ENCODE results near the gene GRM5.
"Not testable (repeated sequence)": the region's sequence is repeated elsewhere in the genome, so short reads cannot be mapped to it uniquely, and the experiment has no call there.

The GRM5 gene

GRCh38 chr11:88950975-88951374 lies 114.8 kb downstream of the GRM5 start:
- Histone ChIP-seq H3K27me3 (replicated peaks; ENCODE audit: control insufficient read depth, insufficient read depth, low read length) (no peaks in the 10 kb centered on the region), H3K36me3 (ENCODE audit: control insufficient read depth, insufficient read depth, low read length) (no peaks in the 10 kb centered on the region), H3K4me3 (replicated peaks; ENCODE audit: low read depth, low read length) (no peak overlapping the region)
- DNase-seq (ENCODE audit: extremely low read depth, insufficient read length), result no peak
- TF ChIP-seq CTCF (IDR thresholded peaks at IDR 0.05; ENCODE audit: insufficient read depth, low read length, poor library complexity, severe bottlenecking), result no peak

- not testable (repeated sequence) for H3K36me3 ChIP-seq (ENCODE audit: control insufficient read depth, insufficient read depth, low read length); DNase-seq (ENCODE audit: extremely low read depth, insufficient read length); H3K4me3 ChIP-seq (replicated peaks; ENCODE audit: low read depth, low read length); H3K27me3 ChIP-seq (replicated peaks; ENCODE audit: control insufficient read depth, insufficient read depth, low read length)
These were observed 116.9 kb downstream of the GRM5 start for GRCh38 chr11:88948908-88949307.

GRCh38 chr11:88947843-88948572 lies 117.8 kb downstream of the GRM5 start:
- DNase-seq (ENCODE audit: extremely low read depth, insufficient read length), result peak; percentile 5
- not testable (repeated sequence) for H3K27me3 ChIP-seq (replicated peaks; ENCODE audit: control insufficient read depth, insufficient read depth, low read length); H3K4me3 ChIP-seq (replicated peaks; ENCODE audit: low read depth, low read length); H3K36me3 ChIP-seq (ENCODE audit: control insufficient read depth, insufficient read depth, low read length)

- not testable (repeated sequence) for H3K36me3 ChIP-seq (ENCODE audit: control insufficient read depth, insufficient read depth, low read length); H3K27me3 ChIP-seq (replicated peaks; ENCODE audit: control insufficient read depth, insufficient read depth, low read length); DNase-seq (ENCODE audit: extremely low read depth, insufficient read length); H3K4me3 ChIP-seq (replicated peaks; ENCODE audit: low read depth, low read length)
These were observed 136.1 kb downstream of the GRM5 start for GRCh38 chr11:88929665-88930064.

GRCh38 chr11:88917065-88917464 lies 148.7 kb downstream of the GRM5 start:
- not testable (repeated sequence) for H3K4me3 ChIP-seq (replicated peaks; ENCODE audit: low read depth, low read length); DNase-seq (ENCODE audit: extremely low read depth, insufficient read length); H3K27me3 ChIP-seq (replicated peaks; ENCODE audit: control insufficient read depth, insufficient read depth, low read length); H3K36me3 ChIP-seq (ENCODE audit: control insufficient read depth, insufficient read depth, low read length)

- no peak for TF ChIP-seq CTCF (IDR thresholded peaks at IDR 0.05; ENCODE audit: insufficient read depth, low read length, poor library complexity, severe bottlenecking)
- Histone ChIP-seq H3K27me3 (replicated peaks; ENCODE audit: control insufficient read depth, insufficient read depth, low read length) (no peaks in the 10 kb centered on the region), H3K36me3 (ENCODE audit: control insufficient read depth, insufficient read depth, low read length) (no peaks in the 10 kb centered on the region), H3K4me3 (replicated peaks; ENCODE audit: low read depth, low read length) (no peak overlapping the region)
- no peak for DNase-seq (ENCODE audit: extremely low read depth, insufficient read length)
These were observed 156.3 kb downstream of the GRM5 start for GRCh38 chr11:88909500-88909899.

GRCh38 chr11:88901436-88901835 lies 164.3 kb downstream of the GRM5 start:
- H3K36me3 ChIP-seq (ENCODE audit: control insufficient read depth, insufficient read depth, low read length); H3K27me3 ChIP-seq (replicated peaks; ENCODE audit: control insufficient read depth, insufficient read depth, low read length); H3K4me3 ChIP-seq (replicated peaks; ENCODE audit: low read depth, low read length); DNase-seq (ENCODE audit: extremely low read depth, insufficient read length): not testable (repeated sequence)

- not testable (repeated sequence) for DNase-seq (ENCODE audit: extremely low read depth, insufficient read length); H3K4me3 ChIP-seq (replicated peaks; ENCODE audit: low read depth, low read length); H3K27me3 ChIP-seq (replicated peaks; ENCODE audit: control insufficient read depth, insufficient read depth, low read length); H3K36me3 ChIP-seq (ENCODE audit: control insufficient read depth, insufficient read depth, low read length)
These were observed 176.9 kb downstream of the GRM5 start for GRCh38 chr11:88888855-88889254.

- Histone ChIP-seq H3K27me3 (replicated peaks; ENCODE audit: control insufficient read depth, insufficient read depth, low read length) (no peaks in the 10 kb centered on the region), H3K4me3 (replicated peaks; ENCODE audit: low read depth, low read length) (no peak overlapping the region), H3K36me3 (ENCODE audit: control insufficient read depth, insufficient read depth, low read length) (no peaks in the 10 kb centered on the region)
- no peak for DNase-seq (ENCODE audit: extremely low read depth, insufficient read length)
- TF ChIP-seq CTCF (IDR thresholded peaks at IDR 0.05; ENCODE audit: insufficient read depth, low read length, poor library complexity, severe bottlenecking), result peak; percentile 51
These were observed 179.0 kb downstream of the GRM5 start for GRCh38 chr11:88886796-88887195.

- not testable (repeated sequence) for H3K36me3 ChIP-seq (ENCODE audit: control insufficient read depth, insufficient read depth, low read length); H3K27me3 ChIP-seq (replicated peaks; ENCODE audit: control insufficient read depth, insufficient read depth, low read length); H3K4me3 ChIP-seq (replicated peaks; ENCODE audit: low read depth, low read length); DNase-seq (ENCODE audit: extremely low read depth, insufficient read length)
These were observed 183.0 kb downstream of the GRM5 start for GRCh38 chr11:88882800-88883199.

All from GM06990 (cell line).